ENCODE results near the gene PHF19.

PHF19 gene

GRCh38 chr9:120876842-120877240 is at the start of gene PHF19:
TSS of gene PHF19 (minus strand) at chr9:120877188. CDS start at chr9:120874741, 2,447 bp downstream.
- in situ Hi-C loops (cut with MboI; ENCODE audit: low sequenced_read_pairs): no loop called here

GRCh38 chr9:120926397-120926928 is 49.5 kb upstream of the PHF19 start, which contains the start of gene TRAF1:
TSS of gene TRAF1 (minus strand) at chr9:120926796. CDS start at chr9:120926075, 721 bp downstream.
- in situ Hi-C loops (cut with MboI; ENCODE audit: low sequenced_read_pairs): no loop called here

GRCh38 chr9:120925535-120926396 is 48.8 kb upstream of the PHF19 start:
- in situ Hi-C loops (cut with MboI; ENCODE audit: low sequenced_read_pairs): no loop called here

- in situ Hi-C loops (cut with MboI; ENCODE audit: low sequenced_read_pairs): no loop called here
These were observed 47.9 kb upstream of the PHF19 start for GRCh38 chr9:120924698-120925534.

- in situ Hi-C loops (cut with MboI; ENCODE audit: low sequenced_read_pairs): no loop called here
These were observed 46.8 kb upstream of the PHF19 start for GRCh38 chr9:120923620-120924328.

- in situ Hi-C loops (cut with MboI; ENCODE audit: low sequenced_read_pairs): no loop called here
These were observed 45.6 kb upstream of the PHF19 start for GRCh38 chr9:120922404-120923195.

GRCh38 chr9:120921661-120922181 is 44.7 kb upstream of the PHF19 start:
- in situ Hi-C loops (cut with MboI; ENCODE audit: low sequenced_read_pairs): no loop called here

- in situ Hi-C loops (cut with MboI; ENCODE audit: low sequenced_read_pairs): no loop called here
These were observed 43.8 kb upstream of the PHF19 start for GRCh38 chr9:120920806-120921178.

- in situ Hi-C loops (cut with MboI; ENCODE audit: low sequenced_read_pairs): no loop called here
These were observed 43.1 kb upstream of the PHF19 start for GRCh38 chr9:120919843-120920805.

- in situ Hi-C loops (cut with MboI; ENCODE audit: low sequenced_read_pairs): no loop called here
These were observed 42.2 kb upstream of the PHF19 start for GRCh38 chr9:120918931-120919842.

- in situ Hi-C loops (cut with MboI; ENCODE audit: low sequenced_read_pairs): no loop called here
These were observed 41.2 kb upstream of the PHF19 start for GRCh38 chr9:120917929-120918762.

GRCh38 chr9:120916991-120917880 is 40.2 kb upstream of the PHF19 start:
- in situ Hi-C loops (cut with MboI; ENCODE audit: low sequenced_read_pairs): no loop called here

- in situ Hi-C loops (cut with MboI; ENCODE audit: low sequenced_read_pairs): no loop called here
These were observed 39.6 kb upstream of the PHF19 start for GRCh38 chr9:120916588-120916987.

GRCh38 chr9:120915854-120916470 is 39.0 kb upstream of the PHF19 start:
- in situ Hi-C loops (cut with MboI; ENCODE audit: low sequenced_read_pairs): no loop called here

GRCh38 chr9:120914953-120915352 is 38.0 kb upstream of the PHF19 start:
- in situ Hi-C loops (cut with MboI; ENCODE audit: low sequenced_read_pairs): no loop called here
